Nephron (organoid): ENCODE results near the gene BARX1.

Experiments used
- H3K27ac Mint-ChIP-seq, 3 experiments: 2 replicates each; pipeline ENCODE4 v1.8.0; 2020; ENCODE audit warnings: mixed read lengths in 3 of 3, mild to moderate bottlenecking in 2 of 3, moderate library complexity in 1 of 3
- H3K27me3 Mint-ChIP-seq: 2 replicates; pipeline ENCODE4 v1.8.0; 2021; ENCODE audit warnings: low read depth, mild to moderate bottlenecking, moderate library complexity, mixed read lengths
- H3K36me3 Mint-ChIP-seq: 2 replicates; pipeline ENCODE4 v1.8.0; 2020; ENCODE audit warnings: low read depth, mixed read lengths
- H3K4me1 Mint-ChIP-seq: 2 replicates; pipeline ENCODE4 v1.8.0; 2020; ENCODE audit warnings: mixed read lengths
- H3K4me3 Mint-ChIP-seq, 3 experiments: 2 replicates each; pipeline ENCODE4 v1.8.0; 2020; ENCODE audit warnings: mild to moderate bottlenecking in 3 of 3, mixed read lengths in 3 of 3, moderate library complexity in 2 of 3
- H3K9me3 Mint-ChIP-seq: 2 replicates; pipeline ENCODE4 v1.8.0; 2020; ENCODE audit warnings: mixed read lengths
- CTCF ChIP-seq, 3 experiments: fragments of 200-600 bp; sonication (generic); IDR thresholded peaks; one replicate each; pipeline ENCODE4 v1.5.0; 2021; ENCODE audit warnings: antibody characterized with exemption in 3 of 3; ENCODE audit not compliant: unreplicated experiment in 3 of 3

The BARX1 gene

GRCh38 chr9:93937193-93937592 lies 18.0 kb downstream of the BARX1 start:
- H3K4me3 Mint-ChIP-seq = no peak overlapping the region
- H3K27me3 Mint-ChIP-seq = peaks cover 84% of the 10 kb centered on the region
- no peaks in the 10 kb centered on the region for H3K36me3 Mint-ChIP-seq
- no peak for TF ChIP-seq CTCF (IDR thresholded peaks at IDR 0.05; ENCODE audit: unreplicated experiment in 3 of 3)
- H3K27ac Mint-ChIP-seq = no peak overlapping the region
- no peaks in the 10 kb centered on the region for H3K9me3 Mint-ChIP-seq
- H3K4me1 Mint-ChIP-seq = no peaks in the 10 kb centered on the region

- H3K4me1 Mint-ChIP-seq = no peaks in the 10 kb centered on the region
- H3K27ac Mint-ChIP-seq = no peak overlapping the region
- peaks cover 64% of the 10 kb centered on the region for H3K27me3 Mint-ChIP-seq
- no peaks in the 10 kb centered on the region for H3K36me3 Mint-ChIP-seq
- peaks cover 3% of the 10 kb centered on the region for H3K9me3 Mint-ChIP-seq
- no peak for TF ChIP-seq CTCF (IDR thresholded peaks at IDR 0.05; ENCODE audit: unreplicated experiment in 3 of 3)
- no peak overlapping the region for H3K4me3 Mint-ChIP-seq
Observed at GRCh38 chr9:93931905-93932304, 23.2 kb downstream of the BARX1 start.

GRCh38 chr9:93930070-93930469 lies 25.1 kb downstream of the BARX1 start:
- Mint-ChIP-seq H3K27ac (no peak overlapping the region), H3K4me1 (no peaks in the 10 kb centered on the region), H3K4me3 (no peak overlapping the region), H3K27me3 (peaks cover 57% of the 10 kb centered on the region), H3K36me3 (no peaks in the 10 kb centered on the region), H3K9me3 (peaks cover 3% of the 10 kb centered on the region)
- no peak for TF ChIP-seq CTCF (IDR thresholded peaks at IDR 0.05; ENCODE audit: unreplicated experiment in 3 of 3)

- Mint-ChIP-seq H3K27me3 (peaks cover 48% of the 10 kb centered on the region), H3K36me3 (no peaks in the 10 kb centered on the region), H3K4me1 (no peaks in the 10 kb centered on the region), H3K4me3 (no peak overlapping the region), H3K9me3 (peaks cover 3% of the 10 kb centered on the region), H3K27ac (no peak overlapping the region)
- no peak for TF ChIP-seq CTCF (IDR thresholded peaks at IDR 0.05; ENCODE audit: unreplicated experiment in 3 of 3)
Observed at GRCh38 chr9:93929231-93929630, 25.9 kb downstream of the BARX1 start.

DNA sequence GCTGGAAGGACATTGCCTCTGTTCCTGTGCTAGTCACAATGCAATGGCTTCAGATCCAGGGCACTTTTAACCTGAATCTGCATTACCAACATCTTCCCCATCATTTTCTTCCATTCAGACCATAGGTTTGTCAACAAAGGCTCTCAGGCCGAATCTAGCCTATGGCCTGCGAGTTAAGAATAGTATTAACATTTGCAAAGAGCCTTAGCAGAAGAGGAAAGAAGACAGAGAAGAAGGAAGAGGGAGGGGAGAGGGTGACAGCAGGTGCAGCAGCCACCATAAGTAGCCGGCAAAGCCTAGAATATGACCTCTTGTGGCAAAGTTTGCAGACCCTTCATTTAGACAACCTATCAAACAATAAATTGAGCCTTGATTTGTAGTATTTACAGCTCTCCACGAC lies 32.6 kb downstream of the BARX1 start:
- H3K4me3 Mint-ChIP-seq = no peak overlapping the region
- peaks cover 10% of the 10 kb centered on the region for H3K4me1 Mint-ChIP-seq
- peaks cover 60% of the 10 kb centered on the region for H3K27me3 Mint-ChIP-seq
- TF ChIP-seq CTCF (IDR thresholded peaks at IDR 0.05; ENCODE audit: unreplicated experiment in 3 of 3) = no peak
- H3K27ac Mint-ChIP-seq = no peak overlapping the region
- H3K36me3 Mint-ChIP-seq = no peaks in the 10 kb centered on the region
- peaks cover 3% of the 10 kb centered on the region for H3K9me3 Mint-ChIP-seq

DNA sequence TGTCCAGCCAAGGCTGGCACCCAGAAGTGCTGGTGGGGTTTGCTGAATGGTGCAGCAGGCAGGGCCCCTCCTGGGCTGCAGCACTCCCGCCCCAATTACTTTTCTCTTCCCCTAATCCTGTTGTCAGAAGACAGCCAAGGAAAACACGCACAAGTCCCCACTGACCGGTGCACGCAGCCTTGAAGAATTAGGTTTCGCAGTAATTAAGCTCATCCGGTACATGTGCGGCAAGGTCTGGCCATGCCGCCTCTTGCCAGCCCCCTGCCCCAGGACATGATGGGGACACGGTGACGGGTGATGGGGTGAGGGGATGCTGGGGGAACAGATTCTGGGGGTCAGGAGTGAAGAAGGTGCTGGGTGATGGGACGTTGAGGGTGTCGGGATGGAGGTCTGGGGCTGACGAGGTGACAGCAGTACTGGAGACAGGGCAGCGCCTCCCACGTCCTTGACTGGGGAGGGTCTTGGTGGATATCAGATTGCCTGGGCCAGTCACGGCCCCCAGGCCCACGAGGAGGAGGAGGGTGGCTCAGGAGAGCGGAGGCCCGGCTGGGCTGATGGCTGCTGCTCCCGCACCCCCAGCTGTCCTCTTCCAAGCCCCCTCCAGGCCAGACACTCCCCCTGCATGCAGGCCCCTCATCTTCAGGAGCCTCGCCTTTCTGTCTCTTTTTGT lies 34.9 kb downstream of the BARX1 start:
- H3K4me1 Mint-ChIP-seq = peaks cover 10% of the 10 kb centered on the region
- no peaks in the 10 kb centered on the region for H3K9me3 Mint-ChIP-seq
- peaks cover 71% of the 10 kb centered on the region for H3K27me3 Mint-ChIP-seq
- H3K4me3 Mint-ChIP-seq = peak overlapping the region in 1 of 3 experiments; percentile 27
- no peak for TF ChIP-seq CTCF (IDR thresholded peaks at IDR 0.05; ENCODE audit: unreplicated experiment in 3 of 3)
- H3K27ac Mint-ChIP-seq = no peak overlapping the region
- no peaks in the 10 kb centered on the region for H3K36me3 Mint-ChIP-seq
